Measurements from ENCODE around the gene CHURC1.

DNA sequence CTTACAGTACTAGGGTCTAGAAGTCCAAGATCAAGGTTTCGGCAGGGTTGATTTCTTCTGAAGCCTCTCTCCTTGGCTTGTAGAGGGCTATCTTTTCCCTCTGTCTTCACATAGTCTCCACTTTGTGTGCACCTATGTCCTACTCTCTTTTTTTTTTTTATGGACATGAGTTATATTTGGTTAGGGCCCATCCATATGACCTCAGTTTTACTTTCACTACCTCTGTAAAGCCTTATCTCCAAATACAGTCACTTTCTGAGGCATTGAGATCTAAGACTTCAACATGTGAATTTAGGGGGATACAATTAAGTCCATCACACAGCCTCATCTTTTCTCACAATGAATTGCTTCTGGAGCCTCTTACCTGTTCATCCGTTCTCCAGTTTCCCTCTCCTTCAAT lies 28.7 kb upstream of the CHURC1 start:
- TF ChIP-seq, protein P1, sequence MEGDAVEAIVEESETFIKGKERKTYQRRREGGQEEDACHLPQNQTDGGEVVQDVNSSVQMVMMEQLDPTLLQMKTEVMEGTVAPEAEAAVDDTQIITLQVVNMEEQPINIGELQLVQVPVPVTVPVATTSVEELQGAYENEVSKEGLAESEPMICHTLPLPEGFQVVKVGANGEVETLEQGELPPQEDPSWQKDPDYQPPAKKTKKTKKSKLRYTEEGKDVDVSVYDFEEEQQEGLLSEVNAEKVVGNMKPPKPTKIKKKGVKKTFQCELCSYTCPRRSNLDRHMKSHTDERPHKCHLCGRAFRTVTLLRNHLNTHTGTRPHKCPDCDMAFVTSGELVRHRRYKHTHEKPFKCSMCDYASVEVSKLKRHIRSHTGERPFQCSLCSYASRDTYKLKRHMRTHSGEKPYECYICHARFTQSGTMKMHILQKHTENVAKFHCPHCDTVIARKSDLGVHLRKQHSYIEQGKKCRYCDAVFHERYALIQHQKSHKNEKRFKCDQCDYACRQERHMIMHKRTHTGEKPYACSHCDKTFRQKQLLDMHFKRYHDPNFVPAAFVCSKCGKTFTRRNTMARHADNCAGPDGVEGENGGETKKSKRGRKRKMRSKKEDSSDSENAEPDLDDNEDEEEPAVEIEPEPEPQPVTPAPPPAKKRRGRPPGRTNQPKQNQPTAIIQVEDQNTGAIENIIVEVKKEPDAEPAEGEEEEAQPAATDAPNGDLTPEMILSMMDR (IDR thresholded peaks at IDR 0.05; ENCODE audit: low read length), result no peak
- no peak for TF ChIP-seq EZH2 (IDR thresholded peaks at IDR 0.05; ENCODE audit: borderline replicate concordance, low read length)

Measured in OCI-LY1 (cell line).